ENCODE measurements around the gene KMT5C.
"Not testable (repeated sequence)": the region's sequence is repeated elsewhere in the genome, so short reads cannot be mapped to it uniquely, and the experiment has no call there.

The KMT5C gene

DNA sequence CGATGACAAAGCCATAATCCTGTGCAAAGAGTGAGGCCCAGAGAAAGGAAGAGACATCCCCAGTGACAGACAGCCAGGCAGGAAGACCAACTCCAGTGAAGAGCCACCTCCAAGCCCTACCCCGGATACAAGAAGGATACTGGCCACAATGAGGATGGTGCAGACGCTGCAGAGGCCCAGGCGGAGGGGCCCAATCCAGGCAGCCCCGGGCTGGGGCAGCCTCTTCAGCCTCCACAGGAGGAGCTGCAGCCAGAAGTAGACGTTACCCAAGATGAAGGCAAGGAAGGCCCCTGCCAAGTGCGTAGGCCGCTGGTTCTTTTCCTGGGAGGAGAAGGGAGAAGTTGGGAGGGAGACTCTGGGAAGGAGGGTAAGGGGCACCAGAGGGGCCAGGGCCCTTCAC, 23.0 kb upstream of the KMT5C start:
- DNase-seq (ENCODE audit: low read depth in 2 of 2) = no peak

DNA sequence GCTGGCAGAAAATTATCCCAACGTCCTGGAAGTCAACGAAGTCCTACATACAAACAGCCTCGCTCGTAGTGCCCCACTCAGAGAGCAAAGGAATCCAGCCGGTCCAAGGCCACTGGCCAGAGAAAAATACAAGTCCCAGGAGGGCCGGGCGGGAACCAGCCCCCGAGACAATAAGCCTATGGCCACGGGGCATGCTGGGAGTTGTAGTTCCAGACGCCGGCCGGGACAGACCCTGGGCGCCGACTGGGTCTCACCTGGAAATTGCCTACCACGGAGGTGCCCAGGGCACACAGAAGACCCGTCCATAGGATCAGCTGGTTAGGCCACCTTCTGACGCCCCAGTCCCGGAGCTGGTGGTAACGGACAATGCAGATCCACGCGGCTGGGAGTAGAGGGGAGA, 19.9 kb upstream of the KMT5C start:
- no peak for DNase-seq (ENCODE audit: low read depth in 2 of 2)

DNA sequence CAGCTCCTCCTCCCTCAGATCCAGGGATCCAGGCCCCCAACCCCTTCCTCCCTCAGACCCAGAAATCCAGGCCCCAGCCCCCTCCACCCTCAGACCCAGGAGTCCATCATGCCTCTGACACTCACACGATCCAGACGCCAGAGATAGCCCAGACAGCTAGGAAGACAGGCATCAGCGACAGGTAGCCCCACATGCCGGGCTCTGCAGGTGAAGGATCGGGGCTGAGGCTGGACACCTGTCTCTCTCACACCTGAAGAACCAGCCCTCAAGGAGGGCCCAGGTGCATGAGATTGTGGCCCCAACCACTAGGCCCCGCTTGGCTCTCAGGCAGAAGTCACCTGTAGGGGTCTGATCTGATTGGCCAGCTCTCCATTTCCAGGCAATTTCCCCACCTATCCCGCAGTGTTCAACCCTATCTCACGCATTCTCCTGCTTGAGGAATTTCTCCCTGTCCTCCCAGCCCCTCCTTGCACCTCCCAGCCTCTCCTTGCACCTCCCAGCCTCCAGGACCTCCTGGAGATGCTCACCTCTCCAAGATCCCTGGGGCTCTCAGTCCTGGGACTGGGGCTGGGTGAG, 18.7 kb upstream of the KMT5C start:
- no peak for DNase-seq (ENCODE audit: low read depth in 2 of 2)

DNA sequence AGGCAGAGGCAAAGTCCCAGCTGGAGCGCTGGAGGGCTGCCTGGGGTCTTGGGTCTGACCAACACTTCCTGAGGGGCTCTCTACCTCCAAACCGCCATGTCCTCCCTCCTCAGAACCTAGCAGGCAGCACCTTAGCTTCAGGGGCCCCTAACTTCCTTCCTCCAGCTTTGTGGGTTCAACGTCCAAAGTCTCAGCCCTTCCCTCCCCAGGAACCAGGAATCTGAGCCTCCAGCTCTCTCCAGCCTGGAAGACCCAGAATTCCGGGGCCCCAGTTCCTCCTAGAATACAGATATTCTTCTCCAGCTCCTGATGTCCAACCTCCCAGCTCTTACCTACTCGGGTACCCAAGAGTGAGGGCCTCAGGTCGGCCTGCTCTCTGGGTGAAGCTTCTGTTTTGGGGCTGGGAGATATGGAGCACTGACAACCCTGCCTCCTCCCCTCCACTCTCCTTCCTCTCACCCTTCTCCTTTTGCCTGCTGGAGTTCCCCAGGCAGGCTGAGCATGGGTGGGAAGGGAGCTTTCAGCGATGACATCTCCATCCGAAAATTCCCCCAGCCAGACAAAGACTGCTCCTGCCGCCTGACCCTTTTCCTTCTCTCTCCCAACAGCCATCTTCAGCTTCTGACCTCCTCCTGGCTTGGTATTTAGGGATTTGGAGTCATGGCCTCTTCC, 18.1 kb upstream of the KMT5C start:
- no peak for DNase-seq (ENCODE audit: low read depth in 2 of 2)

GRCh38 chr19:55322204-55322885, 17.3 kb upstream of the KMT5C start:
- no peak for DNase-seq (ENCODE audit: low read depth in 2 of 2)

GRCh38 chr19:55324662-55325061, 15.0 kb upstream of the KMT5C start:
- no peak for DNase-seq (ENCODE audit: low read depth in 2 of 2)

DNA sequence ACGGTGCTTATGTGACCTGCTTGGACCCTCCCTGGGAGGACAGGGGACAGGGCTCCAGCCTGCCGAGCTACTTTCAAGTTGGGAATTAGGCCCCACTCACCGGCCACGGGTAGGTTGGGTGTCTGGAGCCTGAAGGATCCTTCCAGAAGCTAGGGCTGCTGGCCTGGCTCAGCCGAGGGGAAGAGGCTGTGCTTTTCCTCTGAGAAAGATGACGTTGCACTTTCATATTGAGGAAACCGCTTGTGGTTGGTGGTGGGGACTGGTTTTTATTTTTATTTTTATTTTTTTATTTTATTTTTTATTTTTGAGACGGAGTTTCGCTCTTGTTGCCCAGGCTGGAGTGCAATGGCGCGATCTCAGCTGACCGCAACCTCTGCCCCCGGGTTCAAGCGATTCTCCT, 14.5 kb upstream of the KMT5C start, which contains the start of gene TMEM150B:
TSS of gene TMEM150B (minus strand) at position 170 of the 400 bp plus-strand sequence. CDS start 4,305 bp downstream, outside the sequence.
- DNase-seq (ENCODE audit: low read depth in 2 of 2) = no peak

DNA sequence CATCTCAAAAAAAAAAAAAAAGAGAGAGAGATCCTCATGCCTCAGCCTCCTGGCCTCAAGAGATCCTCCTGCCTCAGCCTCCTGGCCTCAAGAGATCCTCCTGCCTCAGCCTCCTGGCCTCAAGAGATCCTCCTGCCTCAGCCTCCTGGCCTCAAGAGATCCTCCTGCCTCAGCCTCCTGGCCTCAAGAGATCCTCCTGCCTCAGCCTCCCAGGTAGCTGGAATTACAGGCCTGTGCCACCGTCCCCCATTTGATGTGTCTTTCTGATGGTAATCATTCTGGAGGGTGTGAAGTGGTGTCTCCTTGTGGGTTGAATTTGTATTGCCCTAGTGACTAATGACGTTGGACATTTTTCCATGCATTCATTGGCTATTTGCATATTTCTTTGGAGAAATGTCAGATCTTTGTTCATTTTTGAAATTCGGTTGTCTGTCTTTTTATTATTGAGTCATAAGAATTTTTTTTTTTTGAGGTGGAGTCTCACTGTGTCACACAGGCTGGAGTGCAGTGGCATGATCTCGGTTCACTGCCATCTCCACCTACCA, 10.8 kb upstream of the KMT5C start:
- DNase-seq (ENCODE audit: low read depth in 2 of 2) = not testable (repeated sequence)

GRCh38 chr19:55329791-55330190, 9.9 kb upstream of the KMT5C start:
- not testable (repeated sequence) for DNase-seq (ENCODE audit: low read depth in 2 of 2)

GRCh38 chr19:55333870-55334269, 5.8 kb upstream of the KMT5C start:
- DNase-seq (ENCODE audit: low read depth in 2 of 2) = no peak

DNA sequence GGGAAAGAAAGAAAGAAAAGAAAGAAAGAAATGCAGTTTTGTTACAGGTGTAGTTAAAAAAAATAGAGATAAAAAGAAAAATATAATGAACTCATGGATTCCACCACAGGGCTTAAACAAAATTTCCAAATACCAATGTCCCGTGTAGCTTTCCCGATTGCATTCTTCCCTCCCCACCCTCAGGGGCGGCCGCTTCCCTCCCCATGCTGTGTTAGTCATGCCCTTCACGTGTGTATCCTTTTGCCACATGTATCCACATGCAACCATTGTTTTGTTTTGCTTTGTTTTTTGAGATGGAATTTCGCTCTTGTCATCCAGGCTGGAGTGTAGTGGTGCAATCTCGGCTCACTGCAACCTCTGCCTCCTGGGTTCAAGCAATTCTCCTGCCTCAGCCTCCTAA, 3.6 kb upstream of the KMT5C start:
- no peak for DNase-seq (ENCODE audit: low read depth in 2 of 2)

DNA sequence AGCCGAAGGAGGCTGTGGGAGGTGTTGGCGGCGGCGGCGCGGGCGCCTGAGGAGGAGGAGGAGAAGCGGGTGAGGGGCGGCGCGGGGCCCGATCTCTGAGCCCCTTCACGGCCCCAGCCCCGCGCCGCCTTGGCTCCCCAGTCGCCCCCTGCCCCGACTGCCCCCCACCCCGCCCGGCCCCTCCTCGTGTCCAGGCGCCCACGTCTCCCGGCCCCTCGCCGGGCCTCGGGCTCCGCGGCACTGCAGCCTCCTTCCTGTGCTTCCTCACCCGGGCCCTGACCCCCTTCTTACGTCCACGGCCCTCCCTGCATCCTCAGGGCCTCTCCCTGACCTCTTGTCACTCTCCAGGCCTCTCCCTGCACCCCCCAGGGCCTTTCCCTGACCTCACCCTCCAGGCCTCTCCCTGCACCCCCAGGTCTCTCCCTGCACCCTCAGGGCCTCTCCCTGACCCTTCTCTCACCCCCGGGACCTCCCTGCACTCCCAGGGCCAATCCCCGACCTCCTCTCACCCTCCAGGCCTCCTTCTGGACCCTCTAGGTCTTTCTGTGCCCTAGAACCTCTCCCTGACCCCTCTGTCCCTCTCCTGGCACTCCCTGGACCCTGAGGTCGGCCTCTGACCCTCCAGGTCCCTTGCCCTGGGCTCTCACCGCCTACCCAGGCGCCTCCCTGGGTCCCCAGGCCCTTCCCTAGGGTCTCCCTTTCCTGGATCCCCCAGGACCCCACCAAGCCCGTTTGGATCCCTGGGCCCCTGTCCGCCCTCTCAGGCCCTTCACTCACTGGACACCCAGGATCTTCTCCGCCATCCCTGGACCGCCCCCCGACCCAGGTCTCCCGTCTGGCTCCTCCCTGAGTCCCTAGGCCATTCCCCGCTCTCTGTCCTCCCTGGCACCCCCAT, 460 bp downstream of the KMT5C start:
- no peak for DNase-seq (ENCODE audit: low read depth in 2 of 2)

- no peak for DNase-seq (ENCODE audit: low read depth in 2 of 2)
These were observed 1.1 kb downstream of the KMT5C start for GRCh38 chr19:55340784-55341147.

DNA sequence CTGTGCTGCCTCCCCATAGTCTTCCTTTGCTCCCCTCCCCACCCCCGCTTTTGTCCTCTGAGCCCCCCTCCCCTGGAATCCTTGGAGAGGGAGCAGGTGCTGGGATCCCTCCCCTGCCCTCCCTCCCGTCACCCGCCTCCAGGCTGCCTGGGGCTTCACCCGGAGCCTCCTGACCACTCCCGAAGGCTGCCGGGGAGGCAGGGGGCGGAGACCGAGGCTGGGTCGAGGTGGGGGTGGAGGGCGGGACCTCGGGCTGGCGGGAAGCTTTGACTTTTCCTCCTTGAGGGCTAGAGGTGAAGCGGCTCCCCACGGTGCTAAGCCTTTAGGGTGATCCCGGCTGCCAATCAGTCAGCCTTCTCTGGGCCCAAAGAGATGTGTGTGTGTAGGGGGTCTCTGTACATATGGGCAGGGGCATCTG, 1.5 kb downstream of the KMT5C start:
- DNase-seq (ENCODE audit: low read depth in 2 of 2) = peak; percentile 33 to 59

DNA sequence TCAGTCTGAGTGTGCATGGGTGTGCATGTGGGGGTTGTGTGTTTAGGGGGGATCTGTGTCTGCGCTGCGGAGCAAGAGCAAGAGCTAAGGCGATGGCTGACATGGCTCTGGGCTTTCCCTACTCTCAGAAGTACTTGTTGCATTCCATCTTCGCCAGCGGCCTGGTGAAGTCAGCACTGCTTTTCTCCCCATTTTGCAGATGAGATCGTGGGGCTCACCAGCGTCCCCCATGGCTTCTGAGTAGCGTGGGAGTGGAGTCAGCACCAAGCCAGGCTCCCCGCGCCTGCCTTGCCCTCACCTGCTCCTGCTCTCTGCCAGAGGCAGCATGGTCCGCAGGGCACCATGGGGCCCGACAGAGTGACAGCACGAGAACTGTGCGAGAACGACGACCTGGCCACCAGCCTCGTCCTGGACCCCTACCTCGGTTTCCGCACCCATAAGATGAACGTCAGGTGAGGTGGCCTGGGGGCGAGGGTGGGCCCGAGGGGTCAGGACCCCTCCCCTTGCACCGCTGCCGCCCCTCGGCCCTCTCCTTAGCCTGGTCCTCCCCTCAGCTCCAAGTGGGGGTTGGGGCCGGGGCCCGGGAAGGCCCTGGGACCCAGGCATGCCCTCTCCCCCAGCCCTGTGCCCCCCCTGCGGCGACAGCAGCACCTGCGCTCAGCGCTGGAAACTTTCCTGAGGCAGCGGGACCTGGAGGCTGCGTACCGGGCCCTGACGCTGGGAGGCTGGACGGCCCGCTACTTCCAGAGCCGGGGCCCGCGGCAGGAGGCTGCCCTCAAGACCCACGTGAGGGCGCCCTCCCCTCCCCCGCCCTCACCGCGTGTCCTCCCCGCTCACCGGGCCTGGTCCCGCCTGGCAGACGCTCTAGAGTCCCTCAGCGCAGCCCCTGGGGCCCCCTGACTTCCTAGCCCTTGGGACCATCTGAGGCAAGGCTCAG, 2.2 kb downstream of the KMT5C start:
- no peak for DNase-seq (ENCODE audit: low read depth in 2 of 2)

DNA sequence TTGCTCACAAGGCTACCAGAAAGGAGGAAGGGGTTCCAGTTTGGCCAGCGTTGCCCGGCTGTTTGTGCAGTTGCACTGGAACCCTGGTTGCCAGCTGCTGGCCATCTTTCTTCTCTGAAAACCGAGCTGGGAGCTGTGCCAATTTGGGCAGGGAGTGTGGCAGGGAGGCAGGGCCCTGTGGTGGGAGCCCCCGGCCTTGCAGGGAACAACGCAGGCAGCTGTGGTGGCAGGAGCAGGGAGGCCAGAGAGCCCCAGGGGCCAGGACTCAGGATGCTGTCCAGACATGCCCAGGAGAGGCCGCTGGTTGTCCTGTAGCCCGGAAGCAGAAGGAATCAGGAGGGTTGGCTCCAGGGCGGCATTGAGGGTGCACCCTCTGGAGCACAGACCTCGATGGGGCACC, 4.8 kb downstream of the KMT5C start:
- DNase-seq (ENCODE audit: low read depth in 2 of 2) = no peak

- no peak for DNase-seq (ENCODE audit: low read depth in 2 of 2)
These were observed 5.6 kb downstream of the KMT5C start for GRCh38 chr19:55345101-55345817.

GRCh38 chr19:55345818-55346724, 6.4 kb downstream of the KMT5C start:
- DNase-seq (ENCODE audit: low read depth in 2 of 2) = no peak
